Adrenal gland (tissue), 5 donors: ENCODE measurements around the gene PAM16.

Experiments used
- POLR2A ChIP-seq, 2 donors: fragments of 450-650 bp; IDR thresholded peaks; one replicate each; pipeline ENCODE4 v1.6.1; 2017; ENCODE audit warnings: antibody characterized with exemption in 2 of 2, mild to moderate bottlenecking in 2 of 2, moderate library complexity in 1 of 2
- TF ChIP-seq, protein P1 (sequence below), 6 experiments: fragments of 450-650 bp in 4 of 6; fragments of 200-600 bp in 2 of 6; sonication (generic) in 1 of 6; IDR thresholded peaks; 1 replicate in 5 of 6; 2 replicates in 1 of 6; pipeline versions ENCODE4 v1.5.1 to v1.8.0; 2016 to 2021; ENCODE audit warnings: antibody characterized with exemption in 6 of 6, mild to moderate bottlenecking in 2 of 6, moderate library complexity in 1 of 6
- donor health status: DM: no; HTN: no; CAD: no.

DNA sequence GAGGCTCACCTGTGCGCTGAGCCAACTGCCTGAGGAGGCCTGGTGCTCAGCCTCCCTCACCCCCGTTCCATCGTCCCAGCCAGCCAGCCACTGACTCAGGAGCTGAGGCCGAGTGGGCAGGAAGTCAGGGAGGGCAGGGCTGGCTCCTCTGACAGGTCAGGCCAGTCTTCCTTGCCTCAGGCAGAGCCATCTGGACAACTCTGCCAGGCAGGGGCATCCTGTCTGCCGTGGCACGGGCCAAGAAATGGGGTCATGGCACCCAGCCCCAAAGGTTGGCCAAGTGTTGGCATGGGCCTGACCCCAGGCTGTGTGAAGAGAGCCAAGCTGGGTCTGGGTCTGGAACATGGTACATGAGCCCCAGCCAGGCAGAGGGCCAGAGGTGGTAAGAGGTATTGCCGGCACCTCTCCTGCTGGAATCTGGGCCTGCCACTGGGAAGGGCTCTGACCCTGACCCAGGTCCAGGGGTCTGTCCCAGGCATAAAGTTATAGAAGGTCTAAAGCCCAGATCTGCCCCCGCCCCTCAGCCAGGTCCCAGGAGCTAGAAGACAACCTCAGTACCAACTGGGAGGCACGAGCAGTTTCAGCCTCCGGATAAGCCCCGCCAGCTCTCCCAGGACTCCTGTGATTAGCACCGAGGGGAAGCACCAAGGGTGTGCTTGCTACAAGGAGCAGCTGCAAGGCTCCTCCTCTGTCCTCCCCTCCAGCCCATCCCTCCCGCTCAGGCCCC lies 18.0 kb upstream of the PAM16 start:
- TF ChIP-seq, protein P1, sequence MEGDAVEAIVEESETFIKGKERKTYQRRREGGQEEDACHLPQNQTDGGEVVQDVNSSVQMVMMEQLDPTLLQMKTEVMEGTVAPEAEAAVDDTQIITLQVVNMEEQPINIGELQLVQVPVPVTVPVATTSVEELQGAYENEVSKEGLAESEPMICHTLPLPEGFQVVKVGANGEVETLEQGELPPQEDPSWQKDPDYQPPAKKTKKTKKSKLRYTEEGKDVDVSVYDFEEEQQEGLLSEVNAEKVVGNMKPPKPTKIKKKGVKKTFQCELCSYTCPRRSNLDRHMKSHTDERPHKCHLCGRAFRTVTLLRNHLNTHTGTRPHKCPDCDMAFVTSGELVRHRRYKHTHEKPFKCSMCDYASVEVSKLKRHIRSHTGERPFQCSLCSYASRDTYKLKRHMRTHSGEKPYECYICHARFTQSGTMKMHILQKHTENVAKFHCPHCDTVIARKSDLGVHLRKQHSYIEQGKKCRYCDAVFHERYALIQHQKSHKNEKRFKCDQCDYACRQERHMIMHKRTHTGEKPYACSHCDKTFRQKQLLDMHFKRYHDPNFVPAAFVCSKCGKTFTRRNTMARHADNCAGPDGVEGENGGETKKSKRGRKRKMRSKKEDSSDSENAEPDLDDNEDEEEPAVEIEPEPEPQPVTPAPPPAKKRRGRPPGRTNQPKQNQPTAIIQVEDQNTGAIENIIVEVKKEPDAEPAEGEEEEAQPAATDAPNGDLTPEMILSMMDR (IDR thresholded peaks at IDR 0.05), result no peak
- no peak for TF ChIP-seq POLR2A (IDR thresholded peaks at IDR 0.05)
